AG09309 (cell line): ENCODE data around the gene EIF3L.

ENCODE experiments used
- DNase-seq: peaks from one replicate; pipeline ENCODE4 v3.0.0-alpha.2; 2010; ENCODE audit warnings: low read depth
- H3K4me3 ChIP-seq: 2 replicates; pipeline ENCODE4 v1.5.1; 2011; ENCODE audit warnings: mild to moderate bottlenecking, low read depth, low read length, moderate library complexity; ENCODE audit not compliant: control insufficient read depth
- TF ChIP-seq, protein P1 (sequence below): IDR thresholded peaks from 2 replicates; pipeline ENCODE4 v1.5.1; 2011; ENCODE audit warnings: mild to moderate bottlenecking, low read depth, low read length, inconsistent platforms; ENCODE audit not compliant: insufficient read depth, control insufficient read depth; ENCODE audit errors: missing control alignments

Gene EIF3L

DNA sequence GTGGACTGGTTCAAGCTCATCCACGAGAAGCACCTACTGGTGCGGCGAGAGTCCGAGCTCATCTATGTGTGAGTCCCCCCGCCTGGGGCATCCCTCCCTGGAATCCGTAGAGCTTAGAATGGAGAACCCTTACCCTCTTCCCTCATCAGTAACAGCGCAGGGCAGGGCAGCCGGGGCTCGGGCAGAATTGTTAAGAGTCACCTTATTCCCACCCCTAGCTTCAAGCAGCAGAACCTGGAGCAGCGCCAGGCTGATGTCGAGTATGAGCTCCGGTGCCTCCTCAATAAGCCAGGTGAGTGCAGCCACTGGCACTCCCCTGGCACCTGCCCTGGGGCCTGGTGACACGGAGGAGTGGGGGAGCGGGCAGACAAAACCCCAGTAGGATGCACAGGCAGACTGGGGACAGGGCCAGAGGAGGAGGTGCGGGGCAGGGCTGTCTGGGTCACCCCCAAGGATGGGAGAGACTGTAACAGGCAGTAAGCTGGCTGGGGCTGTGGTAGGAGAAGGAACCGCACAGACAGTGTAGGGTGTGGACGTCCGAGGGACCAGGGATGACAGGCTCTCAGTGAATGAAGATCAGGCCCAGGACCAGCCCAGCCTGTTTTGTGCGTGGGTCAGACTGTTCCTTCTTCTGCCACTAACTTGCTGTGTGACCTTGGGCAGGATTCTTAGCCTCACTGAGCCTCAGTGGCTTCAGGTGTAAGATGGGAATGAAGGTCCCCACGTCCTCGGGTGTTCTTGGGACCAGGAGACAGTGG is 83.8 kb downstream of the EIF3L start:
- TF ChIP-seq, protein P1, sequence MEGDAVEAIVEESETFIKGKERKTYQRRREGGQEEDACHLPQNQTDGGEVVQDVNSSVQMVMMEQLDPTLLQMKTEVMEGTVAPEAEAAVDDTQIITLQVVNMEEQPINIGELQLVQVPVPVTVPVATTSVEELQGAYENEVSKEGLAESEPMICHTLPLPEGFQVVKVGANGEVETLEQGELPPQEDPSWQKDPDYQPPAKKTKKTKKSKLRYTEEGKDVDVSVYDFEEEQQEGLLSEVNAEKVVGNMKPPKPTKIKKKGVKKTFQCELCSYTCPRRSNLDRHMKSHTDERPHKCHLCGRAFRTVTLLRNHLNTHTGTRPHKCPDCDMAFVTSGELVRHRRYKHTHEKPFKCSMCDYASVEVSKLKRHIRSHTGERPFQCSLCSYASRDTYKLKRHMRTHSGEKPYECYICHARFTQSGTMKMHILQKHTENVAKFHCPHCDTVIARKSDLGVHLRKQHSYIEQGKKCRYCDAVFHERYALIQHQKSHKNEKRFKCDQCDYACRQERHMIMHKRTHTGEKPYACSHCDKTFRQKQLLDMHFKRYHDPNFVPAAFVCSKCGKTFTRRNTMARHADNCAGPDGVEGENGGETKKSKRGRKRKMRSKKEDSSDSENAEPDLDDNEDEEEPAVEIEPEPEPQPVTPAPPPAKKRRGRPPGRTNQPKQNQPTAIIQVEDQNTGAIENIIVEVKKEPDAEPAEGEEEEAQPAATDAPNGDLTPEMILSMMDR, result no peak
- DNase-seq, result no peak
- no peak overlapping the region for H3K4me3 ChIP-seq

DNA sequence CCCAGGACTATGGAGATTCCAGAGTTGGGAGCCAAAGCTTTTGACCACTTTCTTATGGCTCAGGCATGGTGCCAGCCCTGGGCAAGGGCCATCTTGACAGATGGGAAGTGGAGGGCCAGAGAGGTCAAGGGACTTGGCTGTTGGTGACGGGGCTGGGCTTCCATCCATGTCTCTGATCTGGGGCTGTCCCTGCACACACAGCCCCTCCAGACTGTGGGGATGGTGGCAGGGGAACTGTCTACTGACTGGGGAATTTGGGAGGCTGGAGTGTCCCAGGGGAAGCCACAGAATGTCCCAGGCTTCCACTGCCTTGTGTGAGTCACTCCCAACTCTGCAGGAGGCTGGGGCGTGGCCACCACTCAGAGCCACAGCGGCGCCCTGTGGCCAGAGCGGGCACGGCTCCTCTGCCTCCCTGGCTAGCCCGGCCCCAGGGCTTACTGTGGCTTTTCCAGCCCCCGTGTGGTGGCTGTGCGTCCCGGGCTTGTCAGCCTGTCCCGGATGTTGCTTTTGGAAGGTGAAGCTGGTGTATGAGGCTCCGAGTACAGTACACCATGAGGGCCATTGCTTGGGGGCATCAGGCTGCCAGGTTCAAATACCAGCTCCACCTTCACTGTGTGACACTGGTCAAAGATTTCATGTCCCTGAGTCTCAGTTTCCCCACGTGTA is 84.6 kb downstream of the EIF3L start:
- H3K4me3 ChIP-seq, result no peak overlapping the region
- DNase-seq, result peak; percentile 52
- TF ChIP-seq, protein P1, result peak; percentile 97
